Breast epithelium (tissue), 3 donors: Measurements from ENCODE around the gene GPR39.

ENCODE experiments used
- POLR2AphosphoS5 ChIP-seq, 3 donors: sonication (generic); formaldehyde crosslinking; IDR thresholded peaks; one replicate each; pipeline ENCODE4 v1.6.1; 2017; ENCODE audit warnings: antibody characterized with exemption in 3 of 3
- TF ChIP-seq, protein P1 (sequence below), 3 donors: fragments of 450-650 bp; IDR thresholded peaks; one replicate each; pipeline ENCODE4 v1.5.1; 2016 to 2017; ENCODE audit warnings: antibody characterized with exemption in 3 of 3, mild to moderate bottlenecking in 3 of 3, moderate library complexity in 3 of 3

DNA sequence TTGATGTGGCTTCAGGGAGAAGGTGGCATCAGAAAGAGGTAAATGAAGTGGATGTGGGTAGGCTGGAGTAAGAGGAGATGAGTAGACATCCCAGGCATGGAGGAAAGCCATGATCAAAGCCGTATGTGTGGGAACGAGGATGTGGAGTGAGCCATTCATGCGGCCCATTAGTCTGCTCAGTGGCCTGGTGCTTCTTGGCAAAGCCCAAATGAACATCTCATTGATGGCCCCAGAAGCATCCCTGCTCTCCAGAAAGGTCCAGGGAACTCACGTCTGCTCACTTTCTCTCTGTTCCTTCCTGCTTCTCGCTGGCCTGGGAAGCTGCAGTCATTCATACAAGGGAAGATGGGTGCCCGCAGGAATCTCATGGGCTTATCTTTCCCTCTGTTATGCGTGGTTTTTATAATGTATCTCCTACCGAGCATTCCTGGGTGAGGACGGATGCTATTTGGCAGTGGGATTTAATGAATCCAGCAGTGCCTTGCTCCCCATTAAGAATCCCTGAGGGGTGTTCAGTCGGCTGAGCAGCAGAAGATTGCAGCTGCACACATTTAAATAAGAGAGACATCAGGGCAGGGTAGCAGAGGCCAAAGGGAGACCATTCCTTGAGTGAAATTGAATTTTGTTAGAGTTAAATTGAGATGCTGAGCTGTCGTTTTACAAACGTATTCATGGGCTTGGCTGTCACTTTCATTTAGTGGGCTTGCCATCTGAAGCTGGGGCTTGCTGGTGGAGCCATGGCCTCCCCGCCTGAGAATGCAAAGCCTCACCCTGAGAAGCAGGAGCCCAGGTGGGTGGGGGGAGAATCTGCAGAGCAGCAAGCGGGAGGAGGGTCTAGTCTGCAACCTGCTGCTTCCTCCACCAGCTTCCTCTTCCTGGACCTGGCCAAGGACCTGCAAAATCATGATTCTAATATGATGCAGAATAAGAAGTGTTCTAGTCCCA lies 188.9 kb downstream of the GPR39 start:
- TF ChIP-seq, protein P1, sequence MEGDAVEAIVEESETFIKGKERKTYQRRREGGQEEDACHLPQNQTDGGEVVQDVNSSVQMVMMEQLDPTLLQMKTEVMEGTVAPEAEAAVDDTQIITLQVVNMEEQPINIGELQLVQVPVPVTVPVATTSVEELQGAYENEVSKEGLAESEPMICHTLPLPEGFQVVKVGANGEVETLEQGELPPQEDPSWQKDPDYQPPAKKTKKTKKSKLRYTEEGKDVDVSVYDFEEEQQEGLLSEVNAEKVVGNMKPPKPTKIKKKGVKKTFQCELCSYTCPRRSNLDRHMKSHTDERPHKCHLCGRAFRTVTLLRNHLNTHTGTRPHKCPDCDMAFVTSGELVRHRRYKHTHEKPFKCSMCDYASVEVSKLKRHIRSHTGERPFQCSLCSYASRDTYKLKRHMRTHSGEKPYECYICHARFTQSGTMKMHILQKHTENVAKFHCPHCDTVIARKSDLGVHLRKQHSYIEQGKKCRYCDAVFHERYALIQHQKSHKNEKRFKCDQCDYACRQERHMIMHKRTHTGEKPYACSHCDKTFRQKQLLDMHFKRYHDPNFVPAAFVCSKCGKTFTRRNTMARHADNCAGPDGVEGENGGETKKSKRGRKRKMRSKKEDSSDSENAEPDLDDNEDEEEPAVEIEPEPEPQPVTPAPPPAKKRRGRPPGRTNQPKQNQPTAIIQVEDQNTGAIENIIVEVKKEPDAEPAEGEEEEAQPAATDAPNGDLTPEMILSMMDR (IDR thresholded peaks at IDR 0.05) = no peak
- no peak for TF ChIP-seq POLR2AphosphoS5 (IDR thresholded peaks at IDR 0.05)
